ENCODE data around the gene STX7.

GRCh38 chr6:132483779-132484679, 28.9 kb downstream of the STX7 start:
- TF ChIP-seq CTCF (IDR thresholded peaks at IDR 0.05): peak; percentile 60 to 83 (median 76)
- TF ChIP-seq POLR2A (IDR thresholded peaks at IDR 0.05): no peak
